Measurements from ENCODE around the gene SLCO2B1.

The SLCO2B1 gene

GRCh38 chr11:75161506-75162095 lies 10.7 kb downstream of the SLCO2B1 start:
- DNase-seq (ENCODE audit: low spot score) = no peak

GRCh38 chr11:75162954-75163353 lies 12.0 kb downstream of the SLCO2B1 start:
- no peak for DNase-seq (ENCODE audit: low spot score)

GRCh38 chr11:75163921-75164849 lies 13.3 kb downstream of the SLCO2B1 start:
- DNase-seq (ENCODE audit: low spot score) = no peak

- no peak for DNase-seq (ENCODE audit: low spot score)
These were observed 14.8 kb downstream of the SLCO2B1 start for GRCh38 chr11:75165721-75166120.

- DNase-seq (ENCODE audit: low spot score) = no peak
These were observed 15.9 kb downstream of the SLCO2B1 start for GRCh38 chr11:75166791-75167190.

GRCh38 chr11:75167617-75168016 lies 16.7 kb downstream of the SLCO2B1 start:
- DNase-seq (ENCODE audit: low spot score) = no peak

GRCh38 chr11:75169101-75169885 lies 18.4 kb downstream of the SLCO2B1 start:
- DNase-seq (ENCODE audit: low spot score) = no peak

GRCh38 chr11:75170516-75171201 lies 19.8 kb downstream of the SLCO2B1 start:
- DNase-seq (ENCODE audit: low spot score) = no peak

- DNase-seq (ENCODE audit: low spot score) = no peak
These were observed 22.4 kb downstream of the SLCO2B1 start for GRCh38 chr11:75173336-75173735.

GRCh38 chr11:75174781-75175370 lies 24.0 kb downstream of the SLCO2B1 start:
- DNase-seq (ENCODE audit: low spot score) = peak; percentile 71

GRCh38 chr11:75182664-75183063 lies 31.8 kb downstream of the SLCO2B1 start:
- DNase-seq (ENCODE audit: low spot score) = peak; percentile 37

GRCh38 chr11:75184051-75184450 lies 33.1 kb downstream of the SLCO2B1 start:
- DNase-seq (ENCODE audit: low spot score) = no peak

- DNase-seq (ENCODE audit: low spot score) = no peak
These were observed 34.0 kb downstream of the SLCO2B1 start for GRCh38 chr11:75184757-75185425.

GRCh38 chr11:75185866-75186265 lies 35.0 kb downstream of the SLCO2B1 start:
- DNase-seq (ENCODE audit: low spot score) = no peak

GRCh38 chr11:75186999-75187398 lies 36.1 kb downstream of the SLCO2B1 start:
- no peak for DNase-seq (ENCODE audit: low spot score)

- DNase-seq (ENCODE audit: low spot score) = peak; percentile 56
These were observed 37.8 kb downstream of the SLCO2B1 start for GRCh38 chr11:75188671-75189070.

GRCh38 chr11:75189108-75189507 lies 38.2 kb downstream of the SLCO2B1 start:
- no peak for DNase-seq (ENCODE audit: low spot score)

GRCh38 chr11:75189911-75190310 lies 39.0 kb downstream of the SLCO2B1 start:
- peak; percentile 29 for DNase-seq (ENCODE audit: low spot score)

- no peak for DNase-seq (ENCODE audit: low spot score)
These were observed 39.9 kb downstream of the SLCO2B1 start for GRCh38 chr11:75190652-75191329.

GRCh38 chr11:75191330-75191717 lies 40.4 kb downstream of the SLCO2B1 start:
- DNase-seq (ENCODE audit: low spot score) = no peak
